Articular chondrocyte of knee joint (primary cell): Measurements from ENCODE around the gene RPL32. TPM values are rescaled to one million over a fixed set of nuclear protein-coding genes. Genes with fewer than 3 reads are reported as not detected.

Experiments
- small RNA-seq: library from RNA; depleted of rRNA; stranded (forward); fragments of <200 nt; gene quantifications from one replicate; pipeline ENCODE3, GENCODE V24; 2012
- total RNA-seq: library from RNA; depleted of rRNA; stranded (reverse); fragments of >200 nt; gene quantifications from 2 replicates; pipeline ENCODE4 v1.2.3, GENCODE V29; 2012

Gene RPL32
- total RNA-seq: 769 and 1,535 TPM in 2 replicates

GRCh38 chr3:12841149-12841969, at the start of gene RPL32:
Gene RPL32, minus strand, starts transcription at chr3:12841565. Its CDS starts 1,328 bp downstream, at chr3:12840237.

GRCh38 chr3:12796171-12797123, 44.9 kb downstream of the RPL32 start, which contains the start of gene CAND2:
Gene CAND2, plus strand, starts transcription at chr3:12796680. Its CDS starts 41 bp downstream, at chr3:12796721.

Small RNA genes within 50 kb of the gene (small RNA-seq; reads per million reads assigned to genes)
- not detected for gene AC034198.1

Other genes starting within 250 kb of the RPL32 start
- gene RAF1, start 177.4 kb downstream of the RPL32 start, total RNA-seq: 104 and 110 TPM in 2 replicates
- not detected in 2 replicates for gene TMEM40, start 82.3 kb downstream of the RPL32 start, total RNA-seq
- 6.7 and 6.9 TPM in 2 replicates for gene CAND2, start 44.9 kb downstream of the RPL32 start, total RNA-seq
- gene IQSEC1, start 231.9 kb upstream of the RPL32 start, total RNA-seq: 40.9 and 47.6 TPM in 2 replicates